HG03342 (cell line): ENCODE measurements around the gene EFR3B.

Experiments
- ATAC-seq: cut with Tn5 transposase; IDR thresholded peaks from one replicate; pipeline ENCODE4 v1.9.1; 2021; ENCODE audit warnings: mild to moderate bottlenecking, moderate library complexity; ENCODE audit not compliant: unreplicated experiment

The EFR3B gene

GRCh38 chr2:25176541-25177181, 134.8 kb downstream of the EFR3B start:
- ATAC-seq: no peak

GRCh38 chr2:25177211-25177611, 135.3 kb downstream of the EFR3B start:
- ATAC-seq: no peak

GRCh38 chr2:25178976-25179375, 137.1 kb downstream of the EFR3B start:
- ATAC-seq: no peak

GRCh38 chr2:25184254-25184653, 142.4 kb downstream of the EFR3B start:
- no peak for ATAC-seq

- no peak for ATAC-seq
Observed at GRCh38 chr2:25187729-25188350, 146.0 kb downstream of the EFR3B start.

GRCh38 chr2:25188405-25188804, 146.5 kb downstream of the EFR3B start:
- ATAC-seq: no peak

GRCh38 chr2:25190536-25190935, 148.7 kb downstream of the EFR3B start:
- no peak for ATAC-seq

- ATAC-seq: no peak
Observed at GRCh38 chr2:25194576-25195122, 152.8 kb downstream of the EFR3B start.

- ATAC-seq: no peak
Observed at GRCh38 chr2:25197336-25198208, 155.7 kb downstream of the EFR3B start.

- no peak for ATAC-seq
Observed at GRCh38 chr2:25198209-25198525, 156.3 kb downstream of the EFR3B start.

- ATAC-seq: no peak
Observed at GRCh38 chr2:25198576-25198975, 156.7 kb downstream of the EFR3B start.

GRCh38 chr2:25201265-25201664, 159.4 kb downstream of the EFR3B start:
- no peak for ATAC-seq

GRCh38 chr2:25201794-25202193, 159.9 kb downstream of the EFR3B start:
- ATAC-seq: no peak

GRCh38 chr2:25202275-25202674, 160.4 kb downstream of the EFR3B start:
- no peak for ATAC-seq

GRCh38 chr2:25204190-25204838, 162.4 kb downstream of the EFR3B start:
- ATAC-seq: peak; percentile 55

- no peak for ATAC-seq
Observed at GRCh38 chr2:25207078-25207545, 165.2 kb downstream of the EFR3B start.
